Neural cell (in vitro differentiated cells): Measurements from ENCODE around the gene BLNK. TPM values are rescaled to one million over a fixed set of nuclear protein-coding genes. Genes with fewer than 3 reads are reported as not detected.

ENCODE experiments used
- H2AFZ ChIP-seq: fragments of 200-600, 300-800 bp; sonication (generic), shearing (Covaris generic); 2 replicates; pipeline ENCODE4 v1.6.0; 2014; ENCODE audit warnings: low read depth, mild to moderate bottlenecking, antibody characterized with exemption, low read length, moderate library complexity
- H3F3A ChIP-seq: fragments of 200-600 bp; shearing (Covaris generic); 2 replicates; pipeline ENCODE4 v1.6.1; 2016; ENCODE audit warnings: mild to moderate bottlenecking, moderate library complexity, mixed read lengths, antibody characterized with exemption, low read length; ENCODE audit not compliant: insufficient read depth, poor library complexity, severe bottlenecking
- H3K27ac ChIP-seq: fragments of 200-600, 300-800 bp; sonication (generic), shearing (Covaris generic); 2 replicates; pipeline ENCODE4 v1.5.1; 2014; ENCODE audit warnings: mild to moderate bottlenecking, low read length, moderate library complexity
- H3K27me3 ChIP-seq: fragments of 300-800, 200-600 bp; sonication (generic), shearing (Covaris generic); 2 replicates; pipeline ENCODE4 v1.6.0; 2014; ENCODE audit warnings: mild to moderate bottlenecking, low read depth, low read length, moderate library complexity; ENCODE audit not compliant: insufficient read depth
- H3K36me3 ChIP-seq: fragments of 300-800, 200-600 bp; sonication (generic), shearing (Covaris generic); 2 replicates; pipeline ENCODE4 v1.5.1; 2014; ENCODE audit warnings: mild to moderate bottlenecking, antibody characterized with exemption, low read length, moderate library complexity; ENCODE audit not compliant: insufficient read depth
- H3K4me2 ChIP-seq: fragments of 300-800, 200-600 bp; sonication (generic), shearing (Covaris generic); 2 replicates; pipeline ENCODE4 v1.6.0; 2014; ENCODE audit warnings: mild to moderate bottlenecking, low read length
- H3K4me3 ChIP-seq: fragments of 300-800, 200-600 bp; sonication (generic), shearing (Covaris generic); 2 replicates; pipeline ENCODE4 v1.5.1; 2014; ENCODE audit warnings: mild to moderate bottlenecking, low read length, moderate library complexity
- H3K79me2 ChIP-seq: fragments of 200-600 bp; shearing (Covaris generic); replicated peaks from 2 replicates; pipeline ENCODE4 v1.6.0; 2014; ENCODE audit warnings: mild to moderate bottlenecking, low read length, moderate library complexity; ENCODE audit not compliant: insufficient read depth
- H3K9ac ChIP-seq: fragments of 300-800, 200-600 bp; sonication (generic), shearing (Covaris generic); 2 replicates; pipeline ENCODE4 v1.6.1; 2016; ENCODE audit warnings: mild to moderate bottlenecking, low read length, mixed read lengths
- H3K9me2 ChIP-seq: fragments of 200-600 bp; shearing (Covaris generic); 2 replicates; pipeline ENCODE4 v1.6.1; 2016; ENCODE audit warnings: mild to moderate bottlenecking, low read length, mixed read lengths; ENCODE audit not compliant: insufficient read depth
- H3K9me3 ChIP-seq: fragments of 200-600, 300-800 bp; sonication (generic), shearing (Covaris generic); 2 replicates; pipeline ENCODE4 v1.6.1; 2016; ENCODE audit warnings: mild to moderate bottlenecking, mixed run types, low read length, moderate library complexity, mixed read lengths
- H4K20me1 ChIP-seq: fragments of 200-600 bp; shearing (Covaris generic); 2 replicates; pipeline ENCODE4 v1.6.1; 2016; ENCODE audit warnings: mild to moderate bottlenecking, mixed run types; ENCODE audit not compliant: insufficient read depth
- CTCF ChIP-seq: fragments of 450-650 bp; IDR thresholded peaks from 2 replicates; pipeline ENCODE4 v1.5.1; 2014; ENCODE audit warnings: antibody characterized with exemption, mild to moderate bottlenecking, moderate library complexity; ENCODE audit not compliant: poor library complexity, severe bottlenecking
- EP300 ChIP-seq: fragments of 450-650 bp; conservative IDR thresholded peaks from 2 replicates; pipeline ENCODE4 v1.6.1; 2014; ENCODE audit warnings: antibody characterized with exemption, mild to moderate bottlenecking, moderate library complexity; ENCODE audit not compliant: poor library complexity, severe bottlenecking
- EZH2 ChIP-seq: fragments of 200-600, 300-800 bp; shearing (Covaris generic), sonication (generic); IDR thresholded peaks from 2 replicates; pipeline ENCODE4 v1.6.1; 2014; ENCODE audit warnings: antibody characterized with exemption, low read length, borderline replicate concordance, mild to moderate bottlenecking; ENCODE audit not compliant: insufficient read depth, poor library complexity, severe bottlenecking
- MXI1 ChIP-seq: fragments of 450-650 bp; conservative IDR thresholded peaks from 2 replicates; pipeline ENCODE4 v1.6.1; 2014; ENCODE audit warnings: antibody characterized with exemption, mild to moderate bottlenecking; ENCODE audit not compliant: poor library complexity, severe bottlenecking
- POLR2AphosphoS5 ChIP-seq: IDR thresholded peaks from 2 replicates; pipeline ENCODE4 v1.6.1; 2012
- RAD21 ChIP-seq: fragments of 450-650 bp; conservative IDR thresholded peaks from 2 replicates; pipeline ENCODE4 v1.6.1; 2014; ENCODE audit warnings: antibody characterized with exemption, mild to moderate bottlenecking, moderate library complexity
- SMC3 ChIP-seq: fragments of 450-650 bp; conservative IDR thresholded peaks from 2 replicates; pipeline ENCODE4 v1.6.1; 2014; ENCODE audit warnings: antibody characterized with exemption, mild to moderate bottlenecking, moderate library complexity; ENCODE audit not compliant: poor library complexity
- TAF1 ChIP-seq: IDR thresholded peaks from 2 replicates; pipeline ENCODE4 v1.6.1; 2012; ENCODE audit warnings: low read depth
- polyA plus RNA-seq: library from polyadenylated mRNA; depleted of rRNA; stranded (reverse); fragments of >200 nt; gene quantifications from 2 replicates; pipeline ENCODE4 v1.2.3, GENCODE V29; 2014
- TF ChIP-seq, protein P1 (sequence below): IDR thresholded peaks from 2 replicates; pipeline ENCODE4 v1.6.1; 2012; ENCODE audit warnings: borderline replicate concordance

Gene BLNK
- polyA plus RNA-seq, 1 donor from 2014 or later: not detected

DNA sequence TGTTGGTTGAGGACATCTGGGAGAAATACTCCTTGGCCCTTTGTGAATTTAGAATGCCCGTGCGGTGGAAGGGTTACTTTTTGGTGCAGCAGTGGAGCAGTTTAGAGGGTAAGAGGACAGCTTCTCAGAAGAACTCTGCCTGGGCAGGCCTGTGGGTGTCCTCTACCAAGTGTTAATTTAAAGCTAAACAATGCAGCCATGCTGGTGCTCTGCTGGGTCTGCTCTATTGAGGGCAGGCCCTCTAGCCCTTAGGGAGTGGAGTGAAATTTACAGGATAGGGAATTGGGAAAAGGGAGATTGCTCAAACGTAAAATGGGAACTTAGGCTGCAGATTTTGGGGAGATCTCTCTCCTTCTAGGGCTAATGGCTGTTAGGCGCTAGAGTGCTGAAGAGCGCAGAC is 22.1 kb downstream of the BLNK start:
- Histone ChIP-seq H3K27ac (no peak overlapping the region), H3K79me2 (no peaks in the 10 kb centered on the region), H3K4me2 (no peak overlapping the region), H3K27me3 (no peaks in the 10 kb centered on the region), H4K20me1 (no peaks in the 10 kb centered on the region), H2AFZ (no peak overlapping the region), H3K9ac (no peak overlapping the region), H3K4me3 (no peak overlapping the region), H3K36me3 (no peaks in the 10 kb centered on the region), H3K9me3 (no peaks in the 10 kb centered on the region), H3F3A (no peaks in the 10 kb centered on the region), H3K9me2 (no peaks in the 10 kb centered on the region)
- no peak for TF ChIP-seq POLR2AphosphoS5
- no peak for TF ChIP-seq TAF1
- TF ChIP-seq, protein P1, sequence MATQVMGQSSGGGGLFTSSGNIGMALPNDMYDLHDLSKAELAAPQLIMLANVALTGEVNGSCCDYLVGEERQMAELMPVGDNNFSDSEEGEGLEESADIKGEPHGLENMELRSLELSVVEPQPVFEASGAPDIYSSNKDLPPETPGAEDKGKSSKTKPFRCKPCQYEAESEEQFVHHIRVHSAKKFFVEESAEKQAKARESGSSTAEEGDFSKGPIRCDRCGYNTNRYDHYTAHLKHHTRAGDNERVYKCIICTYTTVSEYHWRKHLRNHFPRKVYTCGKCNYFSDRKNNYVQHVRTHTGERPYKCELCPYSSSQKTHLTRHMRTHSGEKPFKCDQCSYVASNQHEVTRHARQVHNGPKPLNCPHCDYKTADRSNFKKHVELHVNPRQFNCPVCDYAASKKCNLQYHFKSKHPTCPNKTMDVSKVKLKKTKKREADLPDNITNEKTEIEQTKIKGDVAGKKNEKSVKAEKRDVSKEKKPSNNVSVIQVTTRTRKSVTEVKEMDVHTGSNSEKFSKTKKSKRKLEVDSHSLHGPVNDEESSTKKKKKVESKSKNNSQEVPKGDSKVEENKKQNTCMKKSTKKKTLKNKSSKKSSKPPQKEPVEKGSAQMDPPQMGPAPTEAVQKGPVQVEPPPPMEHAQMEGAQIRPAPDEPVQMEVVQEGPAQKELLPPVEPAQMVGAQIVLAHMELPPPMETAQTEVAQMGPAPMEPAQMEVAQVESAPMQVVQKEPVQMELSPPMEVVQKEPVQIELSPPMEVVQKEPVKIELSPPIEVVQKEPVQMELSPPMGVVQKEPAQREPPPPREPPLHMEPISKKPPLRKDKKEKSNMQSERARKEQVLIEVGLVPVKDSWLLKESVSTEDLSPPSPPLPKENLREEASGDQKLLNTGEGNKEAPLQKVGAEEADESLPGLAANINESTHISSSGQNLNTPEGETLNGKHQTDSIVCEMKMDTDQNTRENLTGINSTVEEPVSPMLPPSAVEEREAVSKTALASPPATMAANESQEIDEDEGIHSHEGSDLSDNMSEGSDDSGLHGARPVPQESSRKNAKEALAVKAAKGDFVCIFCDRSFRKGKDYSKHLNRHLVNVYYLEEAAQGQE: no peak
- no peak for TF ChIP-seq RAD21
- TF ChIP-seq EZH2: no peak
- no peak for TF ChIP-seq SMC3
- TF ChIP-seq MXI1: no peak
- TF ChIP-seq EP300: no peak
- TF ChIP-seq CTCF: no peak

GRCh38 chr10:96244354-96244753 is 27.0 kb downstream of the BLNK start:
- H4K20me1 ChIP-seq: no peaks in the 10 kb centered on the region
- H3F3A ChIP-seq: no peaks in the 10 kb centered on the region
- no peaks in the 10 kb centered on the region for H3K79me2 ChIP-seq
- H3K9me3 ChIP-seq: no peaks in the 10 kb centered on the region
- TF ChIP-seq MXI1 (no peak), EP300 (no peak), EZH2 (no peak), RAD21 (no peak), TAF1 (no peak), SMC3 (no peak), POLR2AphosphoS5 (no peak), CTCF (no peak)
- TF ChIP-seq, protein P1: no peak
- H3K27ac ChIP-seq: no peak overlapping the region
- H3K4me2 ChIP-seq: no peak overlapping the region
- no peaks in the 10 kb centered on the region for H3K36me3 ChIP-seq
- no peaks in the 10 kb centered on the region for H3K27me3 ChIP-seq
- H3K9me2 ChIP-seq: no peaks in the 10 kb centered on the region
- no peak overlapping the region for H3K9ac ChIP-seq
- H3K4me3 ChIP-seq: no peak overlapping the region
- no peak overlapping the region for H2AFZ ChIP-seq
